ENCODE results near the gene CACNA1S. TPM values are rescaled to one million over a fixed set of nuclear protein-coding genes. Genes with fewer than 3 reads are reported as not detected.

Gene CACNA1S
- total RNA-seq, 1 experiment from 2014 or later = not detected

GRCh38 chr1:201105688-201106087 lies 6.5 kb downstream of the CACNA1S start:
- H2BK120ac ChIP-seq (ENCODE audit: low read depth, low read length, poor library complexity, severe bottlenecking) = no peak overlapping the region
- H3K4me1 Mint-ChIP-seq = peaks cover 14 to 21% of the 10 kb centered on the region in 2 experiments
- H3K23ac ChIP-seq (ENCODE audit: insufficient read length, low read depth, low read length) = no peak overlapping the region
- no peak overlapping the region for H2BK12ac ChIP-seq (ENCODE audit: insufficient read length, low read depth, low read length)
- DNase-seq = no peak
- H3K4me3 Mint-ChIP-seq = no peak overlapping the region
- H3K23me2 ChIP-seq (ENCODE audit: insufficient read length, low read depth, low read length, poor library complexity, severe bottlenecking) = peaks cover 2% of the 10 kb centered on the region
- WGBS (ENCODE audit: extremely low coverage, insufficient read length, low lambda C conversion rate) = no CpG with 5 or more reads among the region's 5 CpGs
- H3K27ac Mint-ChIP-seq = no peak overlapping the region
- H2AK5ac ChIP-seq (ENCODE audit: insufficient read length, low read length) = no peak overlapping the region
- H3K4me1 ChIP-seq (ENCODE audit: insufficient read depth, low read length) = no peaks in the 10 kb centered on the region; the same call in 1 of the 2 replicates
- H3K79me1 ChIP-seq (ENCODE audit: insufficient read depth, low read depth, low read length, poor library complexity, severe bottlenecking) = no peaks in the 10 kb centered on the region
- H2BK5ac ChIP-seq (ENCODE audit: insufficient read length, low read length) = no peak overlapping the region
- H3T11ph ChIP-seq (ENCODE audit: low read length) = no peak overlapping the region
- no peaks in the 10 kb centered on the region for H4K20me1 ChIP-seq (ENCODE audit: control insufficient read depth, insufficient read depth, insufficient read length)
- H3K79me2 ChIP-seq (ENCODE audit: insufficient read depth, low read length) = no peaks in the 10 kb centered on the region
- no peak overlapping the region for H3K18ac ChIP-seq (ENCODE audit: insufficient read length, low read depth, low read length)
- no peak overlapping the region for H3K56ac ChIP-seq (ENCODE audit: insufficient read length, low read depth, low read length)
- H3K9ac ChIP-seq (ENCODE audit: extremely low read depth, insufficient read length, low read length) = no peak overlapping the region
- H3K27me3 ChIP-seq (ENCODE audit: insufficient read depth, low read length) = no peaks in the 10 kb centered on the region
- no peak overlapping the region for H4K5ac ChIP-seq (ENCODE audit: insufficient read length, low read depth, low read length)
- peaks cover 12% of the 10 kb centered on the region for H3K27me3 Mint-ChIP-seq (ENCODE audit: low read depth)
- TF ChIP-seq, protein P1, sequence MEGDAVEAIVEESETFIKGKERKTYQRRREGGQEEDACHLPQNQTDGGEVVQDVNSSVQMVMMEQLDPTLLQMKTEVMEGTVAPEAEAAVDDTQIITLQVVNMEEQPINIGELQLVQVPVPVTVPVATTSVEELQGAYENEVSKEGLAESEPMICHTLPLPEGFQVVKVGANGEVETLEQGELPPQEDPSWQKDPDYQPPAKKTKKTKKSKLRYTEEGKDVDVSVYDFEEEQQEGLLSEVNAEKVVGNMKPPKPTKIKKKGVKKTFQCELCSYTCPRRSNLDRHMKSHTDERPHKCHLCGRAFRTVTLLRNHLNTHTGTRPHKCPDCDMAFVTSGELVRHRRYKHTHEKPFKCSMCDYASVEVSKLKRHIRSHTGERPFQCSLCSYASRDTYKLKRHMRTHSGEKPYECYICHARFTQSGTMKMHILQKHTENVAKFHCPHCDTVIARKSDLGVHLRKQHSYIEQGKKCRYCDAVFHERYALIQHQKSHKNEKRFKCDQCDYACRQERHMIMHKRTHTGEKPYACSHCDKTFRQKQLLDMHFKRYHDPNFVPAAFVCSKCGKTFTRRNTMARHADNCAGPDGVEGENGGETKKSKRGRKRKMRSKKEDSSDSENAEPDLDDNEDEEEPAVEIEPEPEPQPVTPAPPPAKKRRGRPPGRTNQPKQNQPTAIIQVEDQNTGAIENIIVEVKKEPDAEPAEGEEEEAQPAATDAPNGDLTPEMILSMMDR (conservative IDR thresholded peaks at IDR 0.05) = no peak
- no peak overlapping the region for H2AFZ ChIP-seq (ENCODE audit: low read length)
- no peak overlapping the region for H4K8ac ChIP-seq (replicated peaks; ENCODE audit: insufficient read length, low read depth, low read length)
- H2BK20ac ChIP-seq (ENCODE audit: low read depth, low read length, poor library complexity, severe bottlenecking) = no peak overlapping the region
- H3K9me3 Mint-ChIP-seq = no peaks in the 10 kb centered on the region
- no peak overlapping the region for H2BK15ac ChIP-seq (ENCODE audit: low read depth, low read length)
- H3K14ac ChIP-seq (ENCODE audit: insufficient read depth, low read length) = no peak overlapping the region
- H3K9me3 ChIP-seq (ENCODE audit: control insufficient read depth, low read depth, low read length) = no peaks in the 10 kb centered on the region
- H3K36me3 Mint-ChIP-seq (ENCODE audit: insufficient read depth in 1 of 3, low read depth in 3 of 3) = no peaks in the 10 kb centered on the region
- no peak overlapping the region for H3K4me2 ChIP-seq (ENCODE audit: insufficient read depth, insufficient read length, low read length)
- no peak overlapping the region for H4K91ac ChIP-seq (ENCODE audit: insufficient read length, low read depth, low read length)
- H3K4ac ChIP-seq (ENCODE audit: low read depth, low read length) = no peak overlapping the region
- H3K27ac ChIP-seq (ENCODE audit: insufficient read length, low read depth, low read length) = no peak overlapping the region

Data from H9 (cell line).